Gastrocnemius medialis (tissue), 4 donors: ENCODE results near the gene PLCG1. TPM values are rescaled to one million over a fixed set of nuclear protein-coding genes. Genes with fewer than 3 reads are reported as not detected.

Experiments used
- ATAC-seq, 2 donors: fragments of 150-250 bp; one replicate each; pipeline ENCODE4 v1.9.1; 2016
- DNase-seq, 2 donors: peaks; one replicate each; pipeline ENCODE4 v3.0.0-alpha.2; 2019
- H3K27ac ChIP-seq, 4 donors: fragments of 200-600 bp; sonication (generic); 1 replicate in 1 of 4; 2 replicates in 3 of 4; pipeline ENCODE4 v1.5.1; 2016 to 2018; ENCODE audit warnings: mild to moderate bottlenecking in 2 of 4, moderate library complexity in 1 of 4
- H3K27me3 ChIP-seq, 3 donors: fragments of 200-600 bp; sonication (generic) in 2 of 3; 1 replicate in 1 of 3; 2 replicates in 2 of 3; pipeline versions ENCODE4 v1.5.1 to v1.6.0; 2016 to 2019; ENCODE audit warnings: mild to moderate bottlenecking in 1 of 3, moderate library complexity in 1 of 3
- H3K36me3 ChIP-seq, 2 donors: fragments of 200-600 bp; sonication (generic) in 1 of 2; one replicate each; pipeline ENCODE4 v1.5.1; 2017 to 2018
- H3K4me1 ChIP-seq, 2 donors: fragments of 200-600 bp; sonication (generic) in 1 of 2; one replicate each; pipeline ENCODE4 v1.5.1; 2016 to 2017; ENCODE audit warnings: mild to moderate bottlenecking in 2 of 2
- H3K4me3 ChIP-seq, 4 donors: fragments of 200-600 bp; sonication (generic) in 3 of 4; 1 replicate in 1 of 4; 2 replicates in 3 of 4; pipeline ENCODE4 v1.5.1; 2016 to 2019; ENCODE audit warnings: mild to moderate bottlenecking in 2 of 4
- H3K9me3 ChIP-seq, 3 donors: fragments of 200-600 bp; sonication (generic) in 2 of 3; 1 replicate in 1 of 3; 2 replicates in 2 of 3; pipeline ENCODE4 v1.5.1; 2016 to 2019
- POLR2A ChIP-seq, 2 donors: fragments of 450-650 bp; IDR thresholded peaks; one replicate each; pipeline ENCODE4 v1.6.1; 2017; ENCODE audit warnings: antibody characterized with exemption in 2 of 2, mild to moderate bottlenecking in 2 of 2, moderate library complexity in 2 of 2
- in situ Hi-C, 4 donors: fragments of 200-750 bp; cut with MboI; loops; one replicate each; pipeline versions ENCODE4 v1.15.0 to v1.8.0; 2017; ENCODE audit warnings: low sequenced_read_pairs in 4 of 4
- intact Hi-C: fragments of 100-400 bp; cut with DNase I; formaldehyde crosslinking; loops from one replicate; pipeline ENCODE4 v1.15.1; 2023; ENCODE audit warnings: low total_unique reads
- total RNA-seq, 4 donors: library from RNA; depleted of rRNA; stranded (reverse); fragments of >200 nt; gene quantifications; one replicate each; pipeline versions ENCODE4 v1.1.0 to v1.2.3, GENCODE V29; 2016
- TF ChIP-seq, protein P1 (sequence below), 5 experiments: fragments of 450-650 bp in 3 of 5; fragments of 200-600 bp in 2 of 5; sonication (generic) in 2 of 5; IDR thresholded peaks in 4 of 5; conservative IDR thresholded peaks in 1 of 5; 1 replicate in 4 of 5; 2 replicates in 1 of 5; pipeline ENCODE4 v1.5.1; 2016 to 2019; ENCODE audit warnings: antibody characterized with exemption in 5 of 5, mild to moderate bottlenecking in 3 of 5, moderate library complexity in 3 of 5

The PLCG1 gene
- total RNA-seq, 4 donors from 2014 or later: 19.9 to 58.0 (median 35.0) TPM

DNA sequence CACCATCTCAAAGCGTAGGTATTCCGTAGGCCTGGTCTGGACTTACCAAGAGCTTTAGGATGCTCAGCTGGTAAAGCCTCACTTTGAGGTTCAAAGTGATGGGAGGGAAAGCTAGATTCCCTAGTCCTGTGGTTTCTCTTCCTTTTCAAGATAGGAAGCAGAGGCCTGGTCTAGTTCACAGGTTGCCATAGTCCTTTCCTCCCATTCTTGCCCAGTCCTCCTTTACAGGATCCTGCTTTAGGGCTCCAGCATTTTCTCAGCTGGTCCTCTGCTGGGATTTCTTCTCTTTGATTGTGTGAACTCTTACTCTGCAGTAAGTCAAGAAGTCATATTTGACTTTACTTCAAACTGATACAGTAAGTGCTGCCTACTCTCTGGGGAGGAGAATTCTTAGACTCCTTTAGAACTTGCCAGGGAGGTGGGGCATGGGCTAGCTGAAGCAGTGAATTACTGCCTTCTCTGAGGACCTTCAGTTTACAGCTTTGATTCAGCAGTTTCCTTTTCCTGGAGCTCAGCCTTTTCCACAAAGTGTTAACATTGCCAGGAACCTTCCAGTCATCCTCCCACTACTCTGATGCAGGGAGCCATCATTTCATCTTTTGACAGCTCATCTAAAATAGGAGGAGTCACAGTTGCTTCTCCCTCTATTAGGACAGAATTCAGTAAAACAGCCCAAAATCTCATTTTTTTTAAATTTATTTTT, 42.8 kb upstream of the PLCG1 start:
- Histone ChIP-seq H3K27ac (no peak overlapping the region), H3K36me3 (peaks cover 0 to 68% of the 10 kb centered on the region in 2 donors), H3K27me3 (no peaks in the 10 kb centered on the region), H3K9me3 (no peaks in the 10 kb centered on the region), H3K4me1 (no peaks in the 10 kb centered on the region), H3K4me3 (no peak overlapping the region)
- in situ Hi-C loops (loop anchor here (5.0 kb wide), 3 partner anchors 102 to 122 kb away; no protein-coding TSS in a partner anchor), intact Hi-C loops (loop anchor here (1.0 kb wide), 2 partner anchors 104 to 126 kb away; no protein-coding TSS in a partner anchor)
- ATAC-seq: no peak
- no peak for DNase-seq
- TF ChIP-seq, protein P1, sequence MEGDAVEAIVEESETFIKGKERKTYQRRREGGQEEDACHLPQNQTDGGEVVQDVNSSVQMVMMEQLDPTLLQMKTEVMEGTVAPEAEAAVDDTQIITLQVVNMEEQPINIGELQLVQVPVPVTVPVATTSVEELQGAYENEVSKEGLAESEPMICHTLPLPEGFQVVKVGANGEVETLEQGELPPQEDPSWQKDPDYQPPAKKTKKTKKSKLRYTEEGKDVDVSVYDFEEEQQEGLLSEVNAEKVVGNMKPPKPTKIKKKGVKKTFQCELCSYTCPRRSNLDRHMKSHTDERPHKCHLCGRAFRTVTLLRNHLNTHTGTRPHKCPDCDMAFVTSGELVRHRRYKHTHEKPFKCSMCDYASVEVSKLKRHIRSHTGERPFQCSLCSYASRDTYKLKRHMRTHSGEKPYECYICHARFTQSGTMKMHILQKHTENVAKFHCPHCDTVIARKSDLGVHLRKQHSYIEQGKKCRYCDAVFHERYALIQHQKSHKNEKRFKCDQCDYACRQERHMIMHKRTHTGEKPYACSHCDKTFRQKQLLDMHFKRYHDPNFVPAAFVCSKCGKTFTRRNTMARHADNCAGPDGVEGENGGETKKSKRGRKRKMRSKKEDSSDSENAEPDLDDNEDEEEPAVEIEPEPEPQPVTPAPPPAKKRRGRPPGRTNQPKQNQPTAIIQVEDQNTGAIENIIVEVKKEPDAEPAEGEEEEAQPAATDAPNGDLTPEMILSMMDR (IDR thresholded peaks at IDR 0.05 in 4 of 5, conservative IDR thresholded peaks at IDR 0.05 in 1 of 5): no peak
- TF ChIP-seq POLR2A (IDR thresholded peaks at IDR 0.05): no peak

DNA sequence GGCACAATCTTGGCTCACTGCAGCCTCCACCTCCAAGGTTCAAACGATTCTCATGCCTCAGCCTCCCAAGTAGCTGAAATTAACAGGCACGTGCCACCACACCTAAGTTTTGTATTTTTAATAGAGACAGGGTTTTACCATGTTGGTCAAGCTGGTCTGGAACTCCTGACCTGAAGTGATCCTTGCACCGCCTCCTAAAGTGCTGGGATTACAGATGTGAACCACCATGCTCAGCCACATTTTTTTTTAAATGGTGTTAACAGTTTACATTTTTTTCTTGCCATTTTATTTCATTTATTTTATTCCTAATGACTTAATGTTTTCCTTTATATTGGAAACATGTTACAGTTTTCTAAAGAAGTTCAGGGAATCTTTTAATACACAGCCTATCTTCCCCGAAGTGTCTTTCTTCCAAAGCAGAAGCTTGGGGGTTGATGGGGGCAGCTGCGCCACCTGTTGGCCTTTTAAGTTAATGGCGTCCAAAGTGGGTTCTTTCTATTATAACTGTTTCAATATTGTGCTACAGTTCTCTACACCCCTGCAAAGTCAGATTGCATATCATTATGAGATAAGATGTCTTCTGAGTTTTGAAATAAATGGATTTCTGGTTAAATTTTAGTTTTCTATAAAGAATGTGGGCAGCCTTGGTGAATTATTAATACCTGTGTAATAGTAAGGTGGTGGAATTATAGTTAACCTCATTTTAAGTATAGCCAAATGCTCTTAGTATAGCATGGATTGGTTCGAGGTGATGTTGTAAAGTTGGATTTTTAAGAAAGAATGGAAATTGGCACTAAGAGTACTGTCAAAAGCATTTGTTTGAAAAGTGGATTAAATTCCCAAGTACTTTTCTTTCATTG, 42.0 kb upstream of the PLCG1 start:
- H3K4me3 ChIP-seq: no peak overlapping the region
- H3K27ac ChIP-seq: no peak overlapping the region
- TF ChIP-seq, protein P1 (IDR thresholded peaks at IDR 0.05 in 4 of 5, conservative IDR thresholded peaks at IDR 0.05 in 1 of 5): peak; percentile 66 to 90 (median 78)
- no peak for TF ChIP-seq POLR2A (IDR thresholded peaks at IDR 0.05)
- no peaks in the 10 kb centered on the region for H3K4me1 ChIP-seq
- no peaks in the 10 kb centered on the region for H3K9me3 ChIP-seq
- intact Hi-C loops (loop anchor here (1.0 kb wide), 2 partner anchors 105 to 127 kb away; no protein-coding TSS in a partner anchor), in situ Hi-C loops (loop anchor here in 2 of 4 donors (5.0 kb wide), 1 partner anchor 123 kb away; no protein-coding TSS in a partner anchor)
- ATAC-seq: peak; percentile 51 to 59
- peak in 1 of 2 donors; percentile 34 for DNase-seq
- peaks cover 0 to 72% of the 10 kb centered on the region in 2 donors for H3K36me3 ChIP-seq
- H3K27me3 ChIP-seq: no peaks in the 10 kb centered on the region

DNA sequence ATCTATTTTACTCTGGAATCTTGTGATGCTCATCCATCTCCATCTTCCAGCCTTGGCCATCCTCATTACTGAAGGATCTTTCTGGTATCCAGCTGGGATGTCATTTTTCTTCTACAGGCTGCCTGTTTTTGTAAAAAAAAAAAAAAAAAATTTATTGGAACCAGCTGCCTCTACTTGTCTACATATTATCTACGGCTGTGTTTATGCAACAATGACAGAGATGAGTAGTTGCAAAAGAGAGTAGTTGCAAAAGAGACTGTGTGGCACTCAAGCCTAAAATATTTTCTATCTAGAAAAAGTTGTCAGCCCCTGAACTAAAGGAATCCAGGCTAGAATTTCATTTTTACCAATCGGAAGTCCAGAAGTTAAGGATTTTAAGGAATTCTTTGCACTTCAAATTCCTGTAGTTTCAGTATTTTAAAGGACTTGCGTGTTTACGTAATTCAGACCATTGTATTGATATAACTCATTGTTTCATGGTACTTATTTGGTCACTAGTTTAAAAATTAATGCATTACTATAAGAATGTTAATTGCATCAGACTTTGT, 38.6 kb upstream of the PLCG1 start:
- no peaks in the 10 kb centered on the region for H3K4me1 ChIP-seq
- no peaks in the 10 kb centered on the region for H3K9me3 ChIP-seq
- no peaks in the 10 kb centered on the region for H3K27me3 ChIP-seq
- intact Hi-C loops (no loop called here), in situ Hi-C loops (loop anchor here in 2 of 4 donors (5.0 kb wide), 1 partner anchor 126 kb away; no protein-coding TSS in a partner anchor)
- no peak overlapping the region for H3K4me3 ChIP-seq
- TF ChIP-seq, protein P1 (IDR thresholded peaks at IDR 0.05 in 4 of 5, conservative IDR thresholded peaks at IDR 0.05 in 1 of 5): no peak
- TF ChIP-seq POLR2A (IDR thresholded peaks at IDR 0.05): no peak
- ATAC-seq: peak in 1 of 2 donors; percentile 58
- H3K27ac ChIP-seq: no peak overlapping the region
- no peak for DNase-seq
- peaks cover 0 to 82% of the 10 kb centered on the region in 2 donors for H3K36me3 ChIP-seq

DNA sequence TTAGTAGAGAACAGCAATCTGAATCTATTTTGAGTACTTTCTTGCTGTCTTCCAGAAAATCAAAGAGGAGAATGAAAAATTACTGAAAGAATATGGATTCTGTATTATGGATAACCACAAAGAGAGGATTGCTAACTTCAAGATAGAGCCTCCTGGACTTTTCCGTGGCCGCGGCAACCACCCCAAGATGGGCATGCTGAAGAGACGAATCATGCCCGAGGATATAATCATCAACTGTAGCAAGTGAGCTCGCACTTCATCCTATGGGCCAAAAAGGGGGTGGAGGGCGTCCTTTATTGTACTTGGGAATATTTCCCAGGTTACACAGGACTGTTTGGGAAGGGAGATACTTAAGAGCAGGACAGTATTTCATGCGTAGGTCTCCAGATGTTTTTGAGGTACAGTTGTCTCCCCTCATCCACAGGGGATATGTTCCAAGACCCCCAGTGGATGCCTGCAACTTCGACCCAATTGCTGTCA, 37.3 kb upstream of the PLCG1 start:
- peaks cover 0 to 79% of the 10 kb centered on the region in 2 donors for H3K36me3 ChIP-seq
- in situ Hi-C loops: no loop called here
- intact Hi-C loops: no loop called here
- H3K4me3 ChIP-seq: no peak overlapping the region
- no peaks in the 10 kb centered on the region for H3K9me3 ChIP-seq
- no peak for TF ChIP-seq POLR2A (IDR thresholded peaks at IDR 0.05)
- TF ChIP-seq, protein P1 (IDR thresholded peaks at IDR 0.05 in 4 of 5, conservative IDR thresholded peaks at IDR 0.05 in 1 of 5): no peak
- DNase-seq (no peak), ATAC-seq (no peak)
- H3K4me1 ChIP-seq: no peaks in the 10 kb centered on the region
- no peaks in the 10 kb centered on the region for H3K27me3 ChIP-seq
- no peak overlapping the region for H3K27ac ChIP-seq
